K562 (cell line): ENCODE data around the gene RNF41. TPM values are rescaled to one million over a fixed set of nuclear protein-coding genes. Genes with fewer than 3 reads are reported as not detected.

Experiments used
- CREM ChIP-seq: IDR thresholded peaks from 2 replicates; pipeline ENCODE4 v1.6.1; 2014; ENCODE audit warnings: antibody characterized with exemption, low read depth
- HCFC1 ChIP-seq: IDR thresholded peaks from 2 replicates; pipeline ENCODE4 v1.6.1; 2012; ENCODE audit warnings: low read depth, low read length, improper control_type of control experiment
- KLF10 ChIP-seq: fragments of 250-450 bp; sonication (Bioruptor Pico); IDR thresholded peaks from 2 replicates; pipeline ENCODE4 v1.6.1; 2021; ENCODE audit warnings: matching md5 sums
- L3MBTL2 ChIP-seq: fragments of 450-650 bp; IDR thresholded peaks from 2 replicates; pipeline ENCODE4 v1.6.1; 2016; ENCODE audit warnings: mild to moderate bottlenecking, moderate library complexity
- MAZ ChIP-seq, 2 experiments: fragments of 450-650 bp in 1 of 2; sonication (generic) in 1 of 2; formaldehyde crosslinking; IDR thresholded peaks in 1 of 2; conservative IDR thresholded peaks in 1 of 2; 2 replicates each; pipeline versions ENCODE4 v1.4.0 to v1.5.0; 2020; ENCODE audit warnings: mild to moderate bottlenecking in 1 of 2, missing genetic modification reagents in 1 of 2
- POLR2G ChIP-seq: fragments of 200-400 bp; formaldehyde crosslinking; IDR thresholded peaks from 2 replicates; pipeline ENCODE4 v1.6.1; 2017; ENCODE audit warnings: low read depth, mild to moderate bottlenecking, antibody characterized with exemption, low read length, moderate library complexity
- POLR2H ChIP-seq: IDR thresholded peaks from 2 replicates; pipeline ENCODE4 v1.6.1; 2016; ENCODE audit warnings: missing genetic modification characterization, low read depth, mild to moderate bottlenecking, control low read depth, missing compliant biosample characterization, moderate library complexity
- SAP30 ChIP-seq: fragments of 200-600 bp; sonication (generic); IDR thresholded peaks from 2 replicates; pipeline ENCODE4 v1.6.1; 2012; ENCODE audit warnings: borderline replicate concordance, low read depth, mild to moderate bottlenecking, moderate library complexity, low read length, control low read depth, inconsistent platforms; ENCODE audit not compliant: insufficient read depth, poor library complexity, severe bottlenecking
- SMC3 ChIP-seq: conservative IDR thresholded peaks from 2 replicates; pipeline ENCODE4 v1.6.1; 2011; ENCODE audit warnings: low read depth, low read length, improper control_type of control experiment; ENCODE audit not compliant: insufficient read depth
- TCF7L2 ChIP-seq: fragments of 150-350 bp; IDR thresholded peaks from 2 replicates; pipeline ENCODE4 v1.6.1; 2016; ENCODE audit warnings: low read depth, mild to moderate bottlenecking, low read length, moderate library complexity
- ZNF76 ChIP-seq: fragments of 250-450 bp; sonication (Bioruptor Pico); IDR thresholded peaks from 2 replicates; pipeline ENCODE4 v1.4.0; 2020; ENCODE audit warnings: mild to moderate bottlenecking, moderate library complexity, borderline replicate concordance
- polyA plus RNA-seq, 8 experiments: library from polyadenylated mRNA; depleted of rRNA in 4 of 8; stranded (reverse) in 5 of 8; unstranded in 3 of 8; fragments of >200 nt; fragmentation: Nextera tagmentation in 2 of 8; fragmentation: Illumina TruSeq in 1 of 8; extraction: Ambion mirVana in 2 of 8; extraction: Trizol in 1 of 8; gene quantifications; 2 replicates each; pipeline versions ENCODE4 v1.2.1 to v1.2.3, GENCODE V29; 2011 to 2014; ENCODE audit warnings: inconsistent platforms in 1 of 8, missing spikeins in 1 of 8
- total RNA-seq, 7 experiments: library from RNA; depleted of rRNA in 6 of 7; stranded (reverse); fragments of >200 nt in 6 of 7; fragmentation: Illumina TruSeq in 2 of 7; extraction: Trizol in 2 of 7; gene quantifications; 2 replicates each; pipeline versions ENCODE4 v1.2.1 to v1.2.3, GENCODE V29; 2011 to 2021; ENCODE audit warnings: low replicate concordance in 1 of 7
- TF ChIP-seq, protein P1 (sequence below), 3 experiments: fragments of 200-800 bp in 1 of 3; sonication (Bioruptor generic) in 1 of 3; sonication (generic) in 1 of 3; formaldehyde crosslinking in 1 of 3; IDR thresholded peaks; 2 replicates each; pipeline versions ENCODE4 v1.6.1 to v1.8.0; 2016 to 2022; ENCODE audit warnings: mild to moderate bottlenecking in 2 of 3, missing compliant biosample characterization in 2 of 3, missing genetic modification characterization in 2 of 3, missing genetic modification reagents in 1 of 3
- TF ChIP-seq, protein P2 (sequence below): sonication (generic); formaldehyde crosslinking; IDR thresholded peaks from 2 replicates; pipeline ENCODE4 v1.4.0; 2020; ENCODE audit warnings: mild to moderate bottlenecking, missing genetic modification reagents
- TF ChIP-seq, protein P3 (sequence below), 2 experiments: fragments of 450-650 bp; IDR thresholded peaks; 2 replicates each; pipeline ENCODE4 v1.6.1; 2018; ENCODE audit warnings: mild to moderate bottlenecking in 2 of 2, low read depth in 1 of 2; ENCODE audit not compliant: partially characterized antibody in 2 of 2
- TF ChIP-seq, protein P4 (sequence below): IDR thresholded peaks from 2 replicates; pipeline ENCODE4 v1.6.1; 2014; ENCODE audit warnings: antibody characterized with exemption

The RNF41 gene
- total and polyA plus RNA-seq, 9 of the 15 experiments (the other 6 are each of a cell fraction or from before 2014, with no cell fraction given): 28.2 to 46.8 (median 33.8) TPM

DNA sequence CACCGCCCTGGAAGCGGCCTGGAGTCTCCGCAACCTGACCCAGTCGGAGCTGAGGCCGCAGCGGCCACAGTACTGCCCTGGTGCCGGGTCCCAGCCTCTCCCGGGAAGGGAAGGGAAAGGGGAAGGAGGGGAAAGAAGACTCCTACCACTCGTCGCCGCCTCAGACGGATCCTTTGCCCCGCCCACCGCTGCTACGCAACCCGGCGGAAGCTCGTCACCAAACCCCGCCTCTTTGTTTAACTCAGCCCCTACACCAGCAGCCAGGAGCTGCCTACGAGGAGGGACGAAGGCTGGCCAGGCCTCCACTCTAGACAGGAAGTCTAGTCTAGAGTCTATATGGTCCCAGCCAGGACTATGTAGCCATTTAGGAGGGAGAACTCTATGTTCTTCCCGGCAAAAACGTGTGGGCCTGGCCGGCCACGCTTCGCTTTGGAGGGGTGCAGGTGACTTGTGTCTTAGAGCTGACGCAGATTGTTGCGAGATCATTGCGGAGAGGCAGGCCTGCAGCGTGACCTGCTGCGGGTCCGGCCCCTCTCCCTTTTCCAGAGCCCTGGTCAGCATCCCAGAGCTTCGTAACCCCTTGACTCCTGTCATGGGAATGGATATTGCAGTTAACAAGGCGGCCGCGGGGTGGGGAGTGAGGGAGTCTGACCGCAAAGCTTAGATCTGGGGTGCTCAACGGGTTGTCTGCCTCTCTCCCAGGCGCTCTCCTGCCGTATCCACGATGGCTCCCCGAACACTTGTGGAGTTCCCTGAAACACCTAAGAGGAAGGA lies at the start of gene RNF41 (continued):
- 0 out of 2 replicates have a peak, but pooled peaks have one; percentile 14 for TF ChIP-seq ZNF76
- TF ChIP-seq POLR2G: peak; percentile 84
- no peak for TF ChIP-seq KLF10 (CRISPR knock-in tag)
- TF ChIP-seq TCF7L2: no peak
- TF ChIP-seq, protein P1, sequence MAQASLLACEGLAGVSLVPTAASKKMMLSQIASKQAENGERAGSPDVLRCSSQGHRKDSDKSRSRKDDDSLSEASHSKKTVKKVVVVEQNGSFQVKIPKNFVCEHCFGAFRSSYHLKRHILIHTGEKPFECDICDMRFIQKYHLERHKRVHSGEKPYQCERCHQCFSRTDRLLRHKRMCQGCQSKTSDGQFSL (CRISPR knock-in tag; IDR thresholded peaks at IDR 0.05): peak; percentile 47; the same call in 1 of the 2 replicates
- TF ChIP-seq, protein P1 (tag; IDR thresholded peaks at IDR 0.05): no peak
- TF ChIP-seq, protein P2, sequence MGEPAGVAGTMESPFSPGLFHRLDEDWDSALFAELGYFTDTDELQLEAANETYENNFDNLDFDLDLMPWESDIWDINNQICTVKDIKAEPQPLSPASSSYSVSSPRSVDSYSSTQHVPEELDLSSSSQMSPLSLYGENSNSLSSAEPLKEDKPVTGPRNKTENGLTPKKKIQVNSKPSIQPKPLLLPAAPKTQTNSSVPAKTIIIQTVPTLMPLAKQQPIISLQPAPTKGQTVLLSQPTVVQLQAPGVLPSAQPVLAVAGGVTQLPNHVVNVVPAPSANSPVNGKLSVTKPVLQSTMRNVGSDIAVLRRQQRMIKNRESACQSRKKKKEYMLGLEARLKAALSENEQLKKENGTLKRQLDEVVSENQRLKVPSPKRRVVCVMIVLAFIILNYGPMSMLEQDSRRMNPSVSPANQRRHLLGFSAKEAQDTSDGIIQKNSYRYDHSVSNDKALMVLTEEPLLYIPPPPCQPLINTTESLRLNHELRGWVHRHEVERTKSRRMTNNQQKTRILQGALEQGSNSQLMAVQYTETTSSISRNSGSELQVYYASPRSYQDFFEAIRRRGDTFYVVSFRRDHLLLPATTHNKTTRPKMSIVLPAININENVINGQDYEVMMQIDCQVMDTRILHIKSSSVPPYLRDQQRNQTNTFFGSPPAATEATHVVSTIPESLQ (CRISPR knock-in tag): peak; percentile 29; the same call in 1 of the 2 replicates
- TF ChIP-seq HCFC1: peak; percentile 64
- TF ChIP-seq, protein P3, sequence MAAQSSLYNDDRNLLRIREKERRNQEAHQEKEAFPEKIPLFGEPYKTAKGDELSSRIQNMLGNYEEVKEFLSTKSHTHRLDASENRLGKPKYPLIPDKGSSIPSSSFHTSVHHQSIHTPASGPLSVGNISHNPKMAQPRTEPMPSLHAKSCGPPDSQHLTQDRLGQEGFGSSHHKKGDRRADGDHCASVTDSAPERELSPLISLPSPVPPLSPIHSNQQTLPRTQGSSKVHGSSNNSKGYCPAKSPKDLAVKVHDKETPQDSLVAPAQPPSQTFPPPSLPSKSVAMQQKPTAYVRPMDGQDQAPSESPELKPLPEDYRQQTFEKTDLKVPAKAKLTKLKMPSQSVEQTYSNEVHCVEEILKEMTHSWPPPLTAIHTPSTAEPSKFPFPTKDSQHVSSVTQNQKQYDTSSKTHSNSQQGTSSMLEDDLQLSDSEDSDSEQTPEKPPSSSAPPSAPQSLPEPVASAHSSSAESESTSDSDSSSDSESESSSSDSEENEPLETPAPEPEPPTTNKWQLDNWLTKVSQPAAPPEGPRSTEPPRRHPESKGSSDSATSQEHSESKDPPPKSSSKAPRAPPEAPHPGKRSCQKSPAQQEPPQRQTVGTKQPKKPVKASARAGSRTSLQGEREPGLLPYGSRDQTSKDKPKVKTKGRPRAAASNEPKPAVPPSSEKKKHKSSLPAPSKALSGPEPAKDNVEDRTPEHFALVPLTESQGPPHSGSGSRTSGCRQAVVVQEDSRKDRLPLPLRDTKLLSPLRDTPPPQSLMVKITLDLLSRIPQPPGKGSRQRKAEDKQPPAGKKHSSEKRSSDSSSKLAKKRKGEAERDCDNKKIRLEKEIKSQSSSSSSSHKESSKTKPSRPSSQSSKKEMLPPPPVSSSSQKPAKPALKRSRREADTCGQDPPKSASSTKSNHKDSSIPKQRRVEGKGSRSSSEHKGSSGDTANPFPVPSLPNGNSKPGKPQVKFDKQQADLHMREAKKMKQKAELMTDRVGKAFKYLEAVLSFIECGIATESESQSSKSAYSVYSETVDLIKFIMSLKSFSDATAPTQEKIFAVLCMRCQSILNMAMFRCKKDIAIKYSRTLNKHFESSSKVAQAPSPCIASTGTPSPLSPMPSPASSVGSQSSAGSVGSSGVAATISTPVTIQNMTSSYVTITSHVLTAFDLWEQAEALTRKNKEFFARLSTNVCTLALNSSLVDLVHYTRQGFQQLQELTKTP (IDR thresholded peaks at IDR 0.05; ENCODE audit: low read depth in 1 of 2, partially characterized antibody in 2 of 2): peak in 1 of 2 experiments; percentile 47
- TF ChIP-seq POLR2H (tag): peak; percentile 84
- TF ChIP-seq MAZ (CRISPR knock-in tag; conservative IDR thresholded peaks at IDR 0.05 in 1 of 2, IDR thresholded peaks at IDR 0.05 in 1 of 2): peak in 1 of 2 experiments; percentile 55; a peak in 1 of 4 replicates
- peak; percentile 83 for TF ChIP-seq L3MBTL2
- peak; percentile 83 for TF ChIP-seq SAP30
- no peak for TF ChIP-seq SMC3
- TF ChIP-seq, protein P4, sequence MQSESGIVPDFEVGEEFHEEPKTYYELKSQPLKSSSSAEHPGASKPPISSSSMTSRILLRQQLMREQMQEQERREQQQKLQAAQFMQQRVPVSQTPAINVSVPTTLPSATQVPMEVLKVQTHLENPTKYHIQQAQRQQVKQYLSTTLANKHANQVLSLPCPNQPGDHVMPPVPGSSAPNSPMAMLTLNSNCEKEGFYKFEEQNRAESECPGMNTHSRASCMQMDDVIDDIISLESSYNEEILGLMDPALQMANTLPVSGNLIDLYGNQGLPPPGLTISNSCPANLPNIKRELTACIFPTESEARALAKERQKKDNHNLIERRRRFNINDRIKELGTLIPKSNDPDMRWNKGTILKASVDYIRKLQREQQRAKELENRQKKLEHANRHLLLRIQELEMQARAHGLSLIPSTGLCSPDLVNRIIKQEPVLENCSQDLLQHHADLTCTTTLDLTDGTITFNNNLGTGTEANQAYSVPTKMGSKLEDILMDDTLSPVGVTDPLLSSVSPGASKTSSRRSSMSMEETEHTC: peak; percentile 55; the same call in 1 of the 2 replicates
- TF ChIP-seq CREM: peak; percentile 91
